Gastroesophageal sphincter (tissue), 4 donors: ENCODE measurements around the gene ESD. TPM values are rescaled to one million over a fixed set of nuclear protein-coding genes. Genes with fewer than 3 reads are reported as not detected.

ENCODE experiments used
- ATAC-seq: fragments of 150-250 bp; one replicate; pipeline ENCODE4 v1.9.1; 2016; ENCODE audit warnings: mild to moderate bottlenecking, moderate library complexity
- H3K27ac ChIP-seq, 4 donors: fragments of 200-600 bp; sonication (generic) in 3 of 4; 1 replicate in 3 of 4; 2 replicates in 1 of 4; pipeline ENCODE4 v1.5.1; 2016 to 2019
- H3K27me3 ChIP-seq: fragments of 200-600 bp; sonication (generic); one replicate; pipeline ENCODE4 v1.5.1; 2019
- H3K36me3 ChIP-seq, 2 donors: fragments of 200-600 bp; sonication (generic); one replicate each; pipeline ENCODE4 v1.5.1; 2019; ENCODE audit warnings: control low read depth in 1 of 2
- H3K4me1 ChIP-seq, 3 donors: fragments of 200-600 bp; sonication (generic); 1 replicate in 2 of 3; 2 replicates in 1 of 3; pipeline ENCODE4 v1.5.1; 2016 to 2019; ENCODE audit warnings: control low read depth in 2 of 3
- H3K4me3 ChIP-seq, 2 donors: fragments of 200-600 bp; sonication (generic); one replicate each; pipeline ENCODE4 v1.5.1; 2019; ENCODE audit warnings: mild to moderate bottlenecking in 1 of 2, moderate library complexity in 1 of 2
- H3K9me3 ChIP-seq, 3 donors: fragments of 200-600 bp; sonication (generic); one replicate each; pipeline ENCODE4 v1.5.1; 2017 to 2019; ENCODE audit warnings: control low read depth in 2 of 3
- CTCF ChIP-seq, 4 experiments: fragments of 200-600 bp in 2 of 4; fragments of 450-650 bp in 2 of 4; sonication (generic) in 1 of 4; IDR thresholded peaks; one replicate each; pipeline ENCODE4 v1.5.1; 2017 to 2019; ENCODE audit warnings: antibody characterized with exemption in 4 of 4, mild to moderate bottlenecking in 2 of 4, moderate library complexity in 2 of 4
- EP300 ChIP-seq: sonication (generic); formaldehyde crosslinking; IDR thresholded peaks from one replicate; pipeline ENCODE4 v1.6.1; 2017; ENCODE audit warnings: antibody characterized with exemption, mild to moderate bottlenecking
- POLR2A ChIP-seq, 2 donors: fragments of 450-650 bp; IDR thresholded peaks; one replicate each; pipeline ENCODE4 v1.6.1; 2017; ENCODE audit warnings: antibody characterized with exemption in 2 of 2, mild to moderate bottlenecking in 2 of 2, moderate library complexity in 1 of 2
- POLR2AphosphoS5 ChIP-seq: sonication (generic); formaldehyde crosslinking; IDR thresholded peaks from one replicate; pipeline ENCODE4 v1.6.1; 2017; ENCODE audit warnings: antibody characterized with exemption
- WGBS, 2 donors: methylation state at CpG; one replicate each; pipeline ENCODE4 v1.1.5; 2018; ENCODE audit warnings: low coverage in 1 of 2; 5-methylcytosine and 5-hydroxymethylcytosine counted together
- total RNA-seq, 4 donors: library from RNA; depleted of rRNA; stranded (reverse); fragments of >200 nt; gene quantifications; one replicate each; pipeline ENCODE4 v1.1.0, GENCODE V29; 2016

Gene ESD
- total RNA-seq, 4 donors from 2014 or later = 136 to 186 (median 166) TPM

- H3K4me3 ChIP-seq = no peak overlapping the region
- no peaks in the 10 kb centered on the region for H3K27me3 ChIP-seq
- no peaks in the 10 kb centered on the region for H3K9me3 ChIP-seq
- peaks cover 0 to 90% of the 10 kb centered on the region in 2 donors for H3K36me3 ChIP-seq
- no peak for ATAC-seq
- peaks cover 0 to 13% (median 0%) of the 10 kb centered on the region in 3 donors for H3K4me1 ChIP-seq
- 89 to 90% methylated on average over 2 to 3 of the region's 3 CpGs for WGBS, 2 donors
- H3K27ac ChIP-seq = no peak overlapping the region
- no peak for TF ChIP-seq EP300
- TF ChIP-seq CTCF (IDR thresholded peaks at IDR 0.05) = no peak
- no peak for TF ChIP-seq POLR2A (IDR thresholded peaks at IDR 0.05)
- TF ChIP-seq POLR2AphosphoS5 = no peak
These were observed 61.5 kb downstream of the ESD start for GRCh38 chr13:46735425-46735824.

GRCh38 chr13:46731535-46731934, 65.4 kb downstream of the ESD start:
- Histone ChIP-seq H3K27ac (no peak overlapping the region), H3K27me3 (no peaks in the 10 kb centered on the region), H3K9me3 (no peaks in the 10 kb centered on the region), H3K4me1 (no peaks in the 10 kb centered on the region), H3K36me3 (peaks cover 0 to 98% of the 10 kb centered on the region in 2 donors), H3K4me3 (no peak overlapping the region)
- no peak for TF ChIP-seq CTCF (IDR thresholded peaks at IDR 0.05)
- TF ChIP-seq POLR2A (IDR thresholded peaks at IDR 0.05) = no peak
- TF ChIP-seq POLR2AphosphoS5 = no peak
- no peak for TF ChIP-seq EP300
- ATAC-seq = no peak
- WGBS, 2 donors = 92 to 94% methylated on average over 2 to 6 of the region's 6 CpGs

- H3K27ac ChIP-seq = no peak overlapping the region
- WGBS, 2 donors = 92 to 93% methylated on average over 4 to 7 of the region's 7 CpGs
- no peaks in the 10 kb centered on the region for H3K9me3 ChIP-seq
- no peak for ATAC-seq
- TF ChIP-seq POLR2AphosphoS5 (no peak), CTCF (IDR thresholded peaks at IDR 0.05) (no peak), POLR2A (IDR thresholded peaks at IDR 0.05) (no peak), EP300 (no peak)
- peaks cover 7 to 100% of the 10 kb centered on the region in 2 donors for H3K36me3 ChIP-seq
- no peak overlapping the region for H3K4me3 ChIP-seq
- H3K4me1 ChIP-seq = no peaks in the 10 kb centered on the region
- no peaks in the 10 kb centered on the region for H3K27me3 ChIP-seq
These were observed 68.2 kb downstream of the ESD start for GRCh38 chr13:46728777-46729176.

GRCh38 chr13:46726347-46726746, 70.6 kb downstream of the ESD start:
- Histone ChIP-seq H3K4me3 (no peak overlapping the region), H3K27ac (no peak overlapping the region), H3K4me1 (peaks cover 0 to 1% (median 0%) of the 10 kb centered on the region in 3 donors), H3K36me3 (peaks cover 7 to 85% of the 10 kb centered on the region in 2 donors), H3K27me3 (no peaks in the 10 kb centered on the region), H3K9me3 (no peaks in the 10 kb centered on the region)
- TF ChIP-seq POLR2AphosphoS5 (no peak), CTCF (IDR thresholded peaks at IDR 0.05) (no peak), POLR2A (IDR thresholded peaks at IDR 0.05) (no peak)
- no peak for ATAC-seq
- 93 to 100% methylated on average over 3 of the region's 5 CpGs for WGBS, 2 donors

Other genes starting within 250 kb of the ESD start
- 10 to 100 TPM; 54.3 to 72.2 (median 57.4) TPM for gene LRCH1, start 244.0 kb downstream of the ESD start, total RNA-seq
- gene HTR2A, start 99.9 kb upstream of the ESD start, total RNA-seq = 1 to 10 TPM in 1 of 4 donors, under 1 TPM in 3; 0.40 to 1.7 (median 0.54) TPM